Ishikawa (cell line): Measurements from ENCODE around the gene ATXN10.

Experiments used
- CEBPB ChIP-seq: IDR thresholded peaks from 2 replicates; pipeline ENCODE4 v1.6.1; 2012
- CREB1 ChIP-seq: IDR thresholded peaks from 2 replicates; pipeline ENCODE4 v1.6.1; 2012; ENCODE audit warnings: low read depth
- EGR1 ChIP-seq: IDR thresholded peaks from 2 replicates; pipeline ENCODE4 v1.6.1; 2012
- EP300 ChIP-seq: IDR thresholded peaks from 2 replicates; pipeline ENCODE4 v1.6.1; 2012; ENCODE audit warnings: borderline replicate concordance
- FOXM1 ChIP-seq: IDR thresholded peaks from 2 replicates; pipeline ENCODE4 v1.6.1; 2012; ENCODE audit warnings: low read depth, borderline replicate concordance
- NFIC ChIP-seq: IDR thresholded peaks from 2 replicates; pipeline ENCODE4 v1.6.1; 2012
- RAD21 ChIP-seq: IDR thresholded peaks from 2 replicates; pipeline ENCODE4 v1.6.1; 2012; ENCODE audit warnings: low read depth
- TAF1 ChIP-seq: IDR thresholded peaks from 2 replicates; pipeline ENCODE4 v1.6.1; 2012; ENCODE audit warnings: low read depth, mild to moderate bottlenecking
- TCF12 ChIP-seq: IDR thresholded peaks from 2 replicates; pipeline ENCODE4 v1.6.1; 2012; ENCODE audit warnings: low read depth
- TEAD4 ChIP-seq: IDR thresholded peaks from 2 replicates; pipeline ENCODE4 v1.6.1; 2012
- YY1 ChIP-seq: IDR thresholded peaks from 2 replicates; pipeline ENCODE4 v1.6.1; 2012; ENCODE audit warnings: low read depth
- ZBTB7A ChIP-seq: IDR thresholded peaks from 2 replicates; pipeline ENCODE4 v1.6.1; 2012; ENCODE audit warnings: low read depth
- TF ChIP-seq, protein P1 (sequence below): IDR thresholded peaks from 2 replicates; pipeline ENCODE4 v1.6.1; 2012
- TF ChIP-seq, protein P2 (sequence below): IDR thresholded peaks from 2 replicates; pipeline ENCODE4 v1.6.1; 2012
- TF ChIP-seq, protein P3 (sequence below): IDR thresholded peaks from 2 replicates; pipeline ENCODE4 v1.6.1; 2012; ENCODE audit warnings: low read depth, mild to moderate bottlenecking

The ATXN10 gene

DNA sequence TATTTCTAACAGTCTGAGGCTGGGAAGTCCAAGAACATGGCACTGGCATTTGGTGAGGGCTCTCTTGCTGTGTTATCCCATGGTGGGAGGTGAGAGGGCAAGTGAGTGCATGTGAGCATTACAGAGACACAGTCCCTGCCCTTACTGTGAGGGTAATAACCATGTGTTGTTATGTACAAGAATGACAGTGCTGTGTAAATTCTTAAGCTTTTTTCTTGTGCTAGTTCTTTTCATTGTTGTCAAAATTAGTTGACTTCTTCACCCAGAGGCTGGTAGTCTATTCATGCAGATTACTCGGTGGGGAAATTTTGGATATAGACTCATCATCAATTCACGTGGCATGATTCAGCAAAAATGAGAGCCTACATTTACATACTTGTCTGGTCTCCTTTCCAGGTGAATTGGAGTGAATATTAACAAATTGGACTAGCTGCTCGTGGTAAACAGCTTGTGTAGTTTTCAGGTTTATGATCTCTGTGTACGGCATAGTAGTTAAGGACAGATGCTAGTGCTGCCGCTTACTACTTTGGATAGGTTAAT, 49.3 kb downstream of the ATXN10 start:
- TF ChIP-seq ZBTB7A (no peak), TAF1 (no peak), RAD21 (no peak), TEAD4 (no peak), YY1 (no peak), CREB1 (no peak)
- TF ChIP-seq, protein P1, sequence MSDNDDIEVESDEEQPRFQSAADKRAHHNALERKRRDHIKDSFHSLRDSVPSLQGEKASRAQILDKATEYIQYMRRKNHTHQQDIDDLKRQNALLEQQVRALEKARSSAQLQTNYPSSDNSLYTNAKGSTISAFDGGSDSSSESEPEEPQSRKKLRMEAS = no peak
- TF ChIP-seq, protein P2, sequence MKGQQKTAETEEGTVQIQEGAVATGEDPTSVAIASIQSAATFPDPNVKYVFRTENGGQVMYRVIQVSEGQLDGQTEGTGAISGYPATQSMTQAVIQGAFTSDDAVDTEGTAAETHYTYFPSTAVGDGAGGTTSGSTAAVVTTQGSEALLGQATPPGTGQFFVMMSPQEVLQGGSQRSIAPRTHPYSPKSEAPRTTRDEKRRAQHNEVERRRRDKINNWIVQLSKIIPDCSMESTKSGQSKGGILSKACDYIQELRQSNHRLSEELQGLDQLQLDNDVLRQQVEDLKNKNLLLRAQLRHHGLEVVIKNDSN = no peak
- TF ChIP-seq, protein P3, sequence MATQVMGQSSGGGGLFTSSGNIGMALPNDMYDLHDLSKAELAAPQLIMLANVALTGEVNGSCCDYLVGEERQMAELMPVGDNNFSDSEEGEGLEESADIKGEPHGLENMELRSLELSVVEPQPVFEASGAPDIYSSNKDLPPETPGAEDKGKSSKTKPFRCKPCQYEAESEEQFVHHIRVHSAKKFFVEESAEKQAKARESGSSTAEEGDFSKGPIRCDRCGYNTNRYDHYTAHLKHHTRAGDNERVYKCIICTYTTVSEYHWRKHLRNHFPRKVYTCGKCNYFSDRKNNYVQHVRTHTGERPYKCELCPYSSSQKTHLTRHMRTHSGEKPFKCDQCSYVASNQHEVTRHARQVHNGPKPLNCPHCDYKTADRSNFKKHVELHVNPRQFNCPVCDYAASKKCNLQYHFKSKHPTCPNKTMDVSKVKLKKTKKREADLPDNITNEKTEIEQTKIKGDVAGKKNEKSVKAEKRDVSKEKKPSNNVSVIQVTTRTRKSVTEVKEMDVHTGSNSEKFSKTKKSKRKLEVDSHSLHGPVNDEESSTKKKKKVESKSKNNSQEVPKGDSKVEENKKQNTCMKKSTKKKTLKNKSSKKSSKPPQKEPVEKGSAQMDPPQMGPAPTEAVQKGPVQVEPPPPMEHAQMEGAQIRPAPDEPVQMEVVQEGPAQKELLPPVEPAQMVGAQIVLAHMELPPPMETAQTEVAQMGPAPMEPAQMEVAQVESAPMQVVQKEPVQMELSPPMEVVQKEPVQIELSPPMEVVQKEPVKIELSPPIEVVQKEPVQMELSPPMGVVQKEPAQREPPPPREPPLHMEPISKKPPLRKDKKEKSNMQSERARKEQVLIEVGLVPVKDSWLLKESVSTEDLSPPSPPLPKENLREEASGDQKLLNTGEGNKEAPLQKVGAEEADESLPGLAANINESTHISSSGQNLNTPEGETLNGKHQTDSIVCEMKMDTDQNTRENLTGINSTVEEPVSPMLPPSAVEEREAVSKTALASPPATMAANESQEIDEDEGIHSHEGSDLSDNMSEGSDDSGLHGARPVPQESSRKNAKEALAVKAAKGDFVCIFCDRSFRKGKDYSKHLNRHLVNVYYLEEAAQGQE = no peak

DNA sequence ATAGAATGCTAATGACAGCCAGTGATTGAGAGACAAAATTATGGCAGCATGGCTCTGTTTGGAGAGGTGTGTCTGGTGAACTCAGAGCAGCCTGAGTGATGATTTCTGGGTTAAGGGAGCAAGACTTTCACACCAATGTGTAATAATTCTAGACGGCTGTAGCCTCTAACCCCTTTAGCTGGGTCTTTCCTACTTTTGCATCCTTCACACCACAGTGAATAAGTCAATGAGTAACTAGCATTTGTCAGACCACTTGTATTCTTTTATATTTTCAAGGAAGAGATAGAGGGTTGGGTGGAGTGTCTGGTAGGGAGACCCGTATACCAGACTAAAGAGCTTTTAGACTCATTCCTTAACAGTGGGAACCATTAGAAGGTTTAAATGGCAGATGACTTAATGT, 50.4 kb downstream of the ATXN10 start:
- TF ChIP-seq EGR1 = no peak
- TF ChIP-seq, protein P1 = no peak
- TF ChIP-seq, protein P2 = no peak

DNA sequence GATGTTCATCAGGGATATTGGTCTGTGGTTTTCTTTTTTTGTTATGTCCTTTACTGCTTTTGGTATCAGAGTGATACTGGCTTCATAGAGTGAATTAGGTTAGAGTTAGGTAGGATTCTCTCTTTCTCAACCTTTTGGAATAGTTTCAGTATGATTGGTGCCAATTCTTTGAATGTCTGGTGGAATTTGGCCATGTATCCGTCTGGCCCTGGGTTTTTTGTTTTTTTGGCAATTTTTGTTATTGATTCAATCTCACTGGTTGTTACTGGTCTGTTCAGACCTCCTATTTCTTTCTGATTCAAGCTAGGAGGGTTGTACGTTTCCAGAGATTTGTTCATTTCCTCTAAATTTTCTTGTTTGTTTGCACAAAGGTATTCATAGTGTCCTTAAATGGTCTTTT, 54.4 kb downstream of the ATXN10 start:
- TF ChIP-seq, protein P3 = no peak
- TF ChIP-seq ZBTB7A (no peak), TCF12 (no peak), YY1 (no peak), CREB1 (no peak), TEAD4 (no peak), EGR1 (no peak), NFIC (no peak), FOXM1 (no peak), EP300 (no peak), TAF1 (no peak), CEBPB (no peak)
- TF ChIP-seq, protein P1 = no peak

DNA sequence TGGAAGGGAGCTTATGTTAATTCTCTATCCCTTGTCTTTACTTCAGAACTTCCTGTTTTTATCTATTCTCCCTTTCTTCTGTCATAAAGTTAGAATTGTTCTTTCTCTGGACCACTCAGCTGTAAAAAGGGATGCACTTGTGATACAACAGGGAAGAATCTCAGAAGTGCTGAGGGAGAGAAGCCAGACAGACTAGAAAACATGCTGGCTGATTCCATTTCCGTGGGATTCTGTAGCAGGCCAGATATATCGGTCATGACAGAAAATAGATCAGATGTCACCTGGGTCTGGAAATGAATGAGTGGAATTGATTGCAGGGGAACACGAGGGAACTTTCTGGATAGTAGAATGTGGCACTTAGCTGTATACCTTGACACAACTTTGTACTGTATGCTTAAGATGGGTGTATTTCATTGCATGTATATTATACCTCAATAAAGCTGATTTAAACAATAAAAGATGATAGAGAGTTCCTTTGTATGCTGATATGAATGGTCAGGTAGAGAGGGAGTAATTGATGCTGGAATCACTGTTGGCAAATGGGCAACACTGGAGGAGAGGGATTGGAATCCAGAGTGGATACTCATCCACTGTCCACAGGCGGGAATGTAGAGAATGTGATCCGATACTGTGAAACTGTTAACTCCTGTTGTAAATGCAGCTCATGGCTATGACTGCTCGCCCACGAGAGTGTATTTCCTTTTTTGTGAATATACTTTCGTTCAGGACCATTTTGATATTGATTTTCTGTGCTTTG, 59.6 kb downstream of the ATXN10 start:
- no peak for TF ChIP-seq CEBPB
- no peak for TF ChIP-seq TAF1
- TF ChIP-seq, protein P1 = no peak
- no peak for TF ChIP-seq RAD21
- TF ChIP-seq TCF12 = no peak
- no peak for TF ChIP-seq CREB1
- TF ChIP-seq, protein P3 = no peak
- TF ChIP-seq EP300 = no peak
- no peak for TF ChIP-seq NFIC
- no peak for TF ChIP-seq YY1
- TF ChIP-seq TEAD4 = no peak
